Lower leg skin (tissue), 3 donors: ENCODE data around the gene FZD8.

ENCODE experiments used
- POLR2A ChIP-seq, 2 donors: fragments of 450-650 bp; IDR thresholded peaks; one replicate each; pipeline ENCODE4 v1.6.1; 2016 to 2017; ENCODE audit warnings: antibody characterized with exemption in 2 of 2, mild to moderate bottlenecking in 1 of 2, moderate library complexity in 1 of 2
- TF ChIP-seq, protein P1 (sequence below), 3 donors: fragments of 450-650 bp; IDR thresholded peaks; one replicate each; pipeline ENCODE4 v1.5.1; 2016; ENCODE audit warnings: antibody characterized with exemption in 3 of 3, mild to moderate bottlenecking in 3 of 3, moderate library complexity in 2 of 3

GRCh38 chr10:35691522-35692236 is 49.6 kb upstream of the FZD8 start:
- TF ChIP-seq, protein P1, sequence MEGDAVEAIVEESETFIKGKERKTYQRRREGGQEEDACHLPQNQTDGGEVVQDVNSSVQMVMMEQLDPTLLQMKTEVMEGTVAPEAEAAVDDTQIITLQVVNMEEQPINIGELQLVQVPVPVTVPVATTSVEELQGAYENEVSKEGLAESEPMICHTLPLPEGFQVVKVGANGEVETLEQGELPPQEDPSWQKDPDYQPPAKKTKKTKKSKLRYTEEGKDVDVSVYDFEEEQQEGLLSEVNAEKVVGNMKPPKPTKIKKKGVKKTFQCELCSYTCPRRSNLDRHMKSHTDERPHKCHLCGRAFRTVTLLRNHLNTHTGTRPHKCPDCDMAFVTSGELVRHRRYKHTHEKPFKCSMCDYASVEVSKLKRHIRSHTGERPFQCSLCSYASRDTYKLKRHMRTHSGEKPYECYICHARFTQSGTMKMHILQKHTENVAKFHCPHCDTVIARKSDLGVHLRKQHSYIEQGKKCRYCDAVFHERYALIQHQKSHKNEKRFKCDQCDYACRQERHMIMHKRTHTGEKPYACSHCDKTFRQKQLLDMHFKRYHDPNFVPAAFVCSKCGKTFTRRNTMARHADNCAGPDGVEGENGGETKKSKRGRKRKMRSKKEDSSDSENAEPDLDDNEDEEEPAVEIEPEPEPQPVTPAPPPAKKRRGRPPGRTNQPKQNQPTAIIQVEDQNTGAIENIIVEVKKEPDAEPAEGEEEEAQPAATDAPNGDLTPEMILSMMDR (IDR thresholded peaks at IDR 0.05) = no peak
- TF ChIP-seq POLR2A (IDR thresholded peaks at IDR 0.05) = no peak
